Activated T-cell treated with anti-CD3 and anti-CD28 coated beads for 4 hours (primary cell): Measurements from ENCODE around the gene LAMA5.
"Not testable (repeated sequence)": the region's sequence is repeated elsewhere in the genome, so short reads cannot be mapped to it uniquely, and the experiment has no call there.

Experiments used
- DNase-seq: peaks from one replicate; pipeline ENCODE4 v3.0.0-alpha.2; 2020

Gene LAMA5

GRCh38 chr20:62388839-62389600 lies 21.9 kb upstream of the LAMA5 start:
- DNase-seq, result no peak

GRCh38 chr20:62387933-62388635 lies 21.0 kb upstream of the LAMA5 start:
- no peak for DNase-seq

- DNase-seq, result no peak
Observed at GRCh38 chr20:62387219-62387913, 20.3 kb upstream of the LAMA5 start.

GRCh38 chr20:62386383-62387218 lies 19.5 kb upstream of the LAMA5 start, which contains the start of gene RPS21:
Gene RPS21, plus strand, starts transcription at chr20:62387103. Its CDS starts 236 bp downstream, at chr20:62387339.
- peak; percentile 86 for DNase-seq

GRCh38 chr20:62382306-62383198 lies 15.4 kb upstream of the LAMA5 start:
- DNase-seq, result peak; percentile 75

- DNase-seq, result no peak
Observed at GRCh38 chr20:62381842-62382241, 14.7 kb upstream of the LAMA5 start.

GRCh38 chr20:62381202-62381797 lies 14.2 kb upstream of the LAMA5 start:
- no peak for DNase-seq

- DNase-seq, result no peak
Observed at GRCh38 chr20:62378215-62378614, 11.1 kb upstream of the LAMA5 start.

GRCh38 chr20:62377615-62378178 lies 10.6 kb upstream of the LAMA5 start:
- DNase-seq, result no peak

- DNase-seq, result no peak
Observed at GRCh38 chr20:62377064-62377461, 10.0 kb upstream of the LAMA5 start.

- DNase-seq, result no peak
Observed at GRCh38 chr20:62376112-62377063, 9.3 kb upstream of the LAMA5 start.

- DNase-seq, result no peak
Observed at GRCh38 chr20:62374331-62375152, 7.4 kb upstream of the LAMA5 start.

- DNase-seq, result not testable (repeated sequence)
Observed at GRCh38 chr20:62373631-62374179, 6.6 kb upstream of the LAMA5 start.

- no peak for DNase-seq
Observed at GRCh38 chr20:62372042-62372993, 5.2 kb upstream of the LAMA5 start.

- no peak for DNase-seq
Observed at GRCh38 chr20:62371588-62372041, 4.5 kb upstream of the LAMA5 start.

GRCh38 chr20:62370807-62371587 lies 3.9 kb upstream of the LAMA5 start:
- no peak for DNase-seq
